ENCODE measurements around the gene FUOM.
A peak's percentile ranks its signal among the peaks of the same experiment; 100 is the strongest.

FUOM gene

DNA sequence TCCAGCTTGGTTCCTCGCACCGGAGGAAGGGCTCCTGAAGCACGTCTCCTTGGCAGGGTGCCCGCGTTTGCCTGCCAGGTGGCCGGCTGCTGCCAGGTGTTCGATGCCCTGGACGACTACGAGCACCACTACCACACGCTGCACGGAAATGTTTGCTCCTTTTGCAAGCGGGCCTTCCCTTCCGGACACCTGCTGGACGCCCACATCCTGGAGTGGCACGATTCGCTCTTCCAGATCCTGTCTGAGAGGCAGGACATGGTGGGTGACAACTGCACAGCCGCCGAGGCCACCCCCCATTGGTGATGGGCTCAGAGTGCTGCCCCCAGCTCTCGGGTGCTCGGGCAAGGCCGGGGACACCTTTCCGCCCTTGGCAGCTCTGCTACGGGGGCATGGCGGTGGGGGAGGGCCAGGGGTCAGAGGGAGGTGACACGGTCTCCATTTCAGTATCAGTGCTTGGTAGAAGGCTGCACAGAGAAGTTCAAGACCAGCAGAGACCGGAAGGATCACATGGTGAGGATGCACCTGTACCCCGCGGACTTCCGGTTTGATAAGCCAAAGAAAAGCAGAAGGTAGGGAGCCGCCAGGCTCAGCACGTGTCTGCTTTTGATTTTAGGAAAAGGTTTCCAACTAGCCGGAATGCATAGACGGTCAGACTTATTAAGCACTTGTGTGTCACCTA is 48.0 kb downstream of the FUOM start:
- DNase-seq: no peak

DNA sequence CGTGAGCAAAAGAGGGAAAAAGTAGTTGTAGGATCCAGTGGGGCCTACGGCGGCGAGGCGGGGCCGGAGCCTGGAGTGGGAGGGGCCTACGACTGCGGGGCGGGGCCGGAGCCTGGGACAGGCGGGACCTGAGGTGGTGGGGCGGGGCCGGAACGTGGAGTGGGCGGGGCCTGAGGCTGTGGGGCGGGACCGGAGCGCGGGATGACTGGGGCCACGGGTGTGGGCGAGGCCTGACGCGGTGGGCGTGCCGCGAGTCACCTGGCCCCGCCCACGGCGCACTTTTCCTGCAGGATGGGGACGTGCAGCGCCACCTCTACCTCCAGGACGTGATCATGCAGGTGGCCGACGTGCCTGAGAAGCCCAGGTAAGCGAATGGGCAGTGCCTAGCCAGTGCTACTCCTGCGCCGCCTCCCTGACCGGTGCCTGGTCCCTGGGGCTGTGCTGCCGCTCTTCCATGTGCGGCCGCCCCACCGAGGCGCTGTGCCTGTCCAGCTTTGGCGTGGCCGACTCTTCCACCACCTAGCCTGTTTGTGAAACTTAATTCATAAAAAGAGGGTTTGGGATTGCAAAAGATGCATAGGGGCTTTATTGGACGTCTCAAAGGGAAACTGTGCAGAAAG is 48.6 kb downstream of the FUOM start:
- no peak for DNase-seq

DNA sequence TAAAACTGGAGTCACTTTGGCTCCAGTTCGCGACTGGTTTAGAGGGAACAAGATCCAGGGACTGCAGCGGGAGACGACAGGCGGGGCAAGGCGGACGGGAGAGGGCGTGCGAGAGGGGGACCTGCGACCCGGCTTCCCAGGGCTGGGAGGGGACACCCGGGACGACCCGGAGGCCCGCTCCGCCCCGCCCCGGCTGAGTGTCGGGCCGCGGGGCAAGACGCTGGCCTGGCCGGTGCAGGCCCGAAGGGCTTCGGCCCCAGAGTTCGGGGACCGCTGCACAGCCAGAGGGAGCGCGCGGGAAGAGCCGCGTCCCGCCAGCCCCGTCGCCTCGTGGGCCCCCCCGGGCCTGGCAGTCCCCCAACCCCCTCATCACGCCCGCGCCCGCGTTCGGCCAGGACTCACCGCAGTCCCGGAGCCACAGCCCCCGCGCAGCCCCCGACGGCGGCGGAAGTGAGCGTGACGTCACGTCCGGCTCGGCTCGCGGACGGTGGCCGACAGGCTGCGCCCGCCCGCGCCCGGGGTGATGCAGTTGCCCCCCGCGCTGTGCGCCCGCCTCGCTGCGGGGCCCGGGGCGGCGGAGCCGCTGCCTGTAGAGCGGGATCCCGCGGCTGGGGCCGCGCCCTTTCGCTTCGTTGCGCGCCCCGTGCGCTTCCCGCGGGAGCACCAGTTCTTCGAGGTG is 49.3 kb downstream of the FUOM start, which contains the start of the genes TUBGCP2 and ZNF511:
TSS of gene TUBGCP2 (minus strand) at position 452 of the 679 bp plus-strand sequence. CDS start 5,931 bp downstream, outside the sequence.
TSS of gene ZNF511 (plus strand) at position 494 of the 679 bp plus-strand sequence. CDS start at position 524, 30 bp downstream.
- DNase-seq: peak; percentile 99

DNA sequence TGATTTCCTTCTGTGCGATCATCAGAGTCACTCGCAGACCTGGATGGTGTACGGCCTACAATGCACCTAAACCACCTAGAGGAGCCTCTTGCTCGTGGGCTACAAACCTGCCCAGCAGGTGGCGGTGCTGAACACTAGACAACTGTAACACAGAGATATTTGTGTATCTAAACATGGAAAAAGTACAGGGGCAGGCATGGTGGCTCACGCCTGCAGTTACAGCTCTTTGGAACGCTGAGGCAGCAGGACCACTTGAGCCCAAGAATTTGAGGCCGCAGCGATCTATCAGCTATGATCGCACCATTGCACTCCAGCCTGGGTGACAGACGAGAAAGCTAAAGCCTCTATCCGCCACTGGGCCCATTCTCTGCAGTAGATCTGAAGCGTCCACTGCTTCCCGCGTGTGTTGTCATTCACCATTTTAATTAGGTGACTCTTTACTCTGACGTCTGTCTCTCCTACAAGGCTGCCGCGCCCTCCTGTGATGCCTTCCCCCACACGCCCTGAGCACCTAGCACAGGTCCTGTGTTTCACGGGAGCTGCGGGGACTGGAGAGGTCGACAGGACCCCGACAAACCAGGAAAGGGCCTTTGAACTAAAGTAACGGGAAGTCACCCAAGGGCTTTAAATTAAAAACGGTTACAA is 49.9 kb downstream of the FUOM start:
- DNase-seq: peak; percentile 92

DNA sequence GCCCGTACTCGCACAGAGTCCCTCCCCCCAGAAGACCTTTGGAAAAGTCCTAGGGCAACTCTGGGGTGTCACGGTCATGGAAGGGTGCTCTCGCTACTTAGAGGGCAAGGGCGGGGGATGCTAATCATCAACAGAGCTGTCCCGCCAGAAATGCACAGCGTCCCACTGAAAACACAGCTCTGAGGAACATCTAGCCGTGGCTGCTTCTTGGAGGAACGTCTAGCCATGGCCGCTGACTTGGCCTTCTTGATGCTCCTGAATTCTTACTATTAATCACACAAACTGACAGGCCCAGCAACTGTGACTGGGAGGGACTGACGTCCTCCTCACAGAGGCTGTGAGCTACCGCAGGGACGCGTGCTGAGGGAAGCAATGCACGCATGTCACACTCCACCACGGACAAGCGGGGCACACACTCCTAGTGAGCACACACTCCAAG is 50.9 kb downstream of the FUOM start:
- no peak for DNase-seq

DNA sequence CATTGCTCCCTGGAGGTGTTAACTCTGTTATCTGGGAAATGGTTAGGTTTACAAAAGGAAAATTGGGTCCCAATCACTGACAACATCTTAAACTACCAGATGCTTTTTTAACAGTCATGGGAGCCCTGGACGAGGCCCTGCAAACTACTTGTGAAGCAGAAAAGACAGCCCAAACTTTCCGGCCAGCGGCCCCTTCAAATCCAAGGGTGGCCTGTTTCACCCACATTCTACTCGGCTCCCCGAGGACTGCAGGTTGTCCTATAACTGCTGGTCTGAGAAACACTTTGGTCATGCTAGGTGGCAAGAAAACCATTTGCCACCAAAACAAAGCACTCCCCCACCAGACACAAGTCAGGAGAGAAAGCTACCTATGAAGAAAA is 51.7 kb downstream of the FUOM start:
- DNase-seq: no peak
